GM10847 (cell line): Measurements from ENCODE around the gene VDR.

Experiments used
- POLR2A ChIP-seq: IDR thresholded peaks from 2 replicates; pipeline ENCODE4 v1.6.1; 2011; ENCODE audit not compliant: insufficient read length; ENCODE audit errors: extremely low read depth

The VDR gene

DNA sequence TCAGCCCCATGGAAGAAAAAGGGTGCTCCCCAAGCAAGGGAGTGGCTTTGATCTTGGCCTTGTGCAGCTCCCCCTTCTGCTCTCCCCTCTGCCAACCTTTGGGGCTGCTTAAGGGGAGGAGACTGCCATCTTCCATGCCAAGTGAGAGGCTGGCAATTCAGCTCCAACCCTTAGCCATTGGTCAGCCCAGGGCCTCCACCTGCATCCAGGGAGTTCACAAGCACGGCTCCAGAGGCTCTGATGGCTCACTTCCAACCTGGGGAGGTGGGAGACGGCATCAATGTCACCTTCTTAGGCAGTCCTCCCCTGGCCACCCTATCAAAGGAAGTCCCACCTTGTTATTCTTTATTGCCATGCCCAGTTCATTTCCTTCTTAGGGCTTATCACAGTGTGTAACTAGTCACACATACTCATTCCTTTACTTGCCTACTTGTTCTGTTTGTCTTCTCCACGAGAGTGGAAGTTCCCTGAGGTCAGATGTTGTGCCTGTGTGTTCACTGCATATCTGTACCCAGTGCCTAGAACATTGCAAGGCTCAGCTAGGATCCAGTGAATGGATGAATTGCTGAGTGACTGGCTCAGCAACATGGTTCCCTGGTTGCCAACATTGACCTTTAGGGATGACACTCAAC is 90.1 kb downstream of the VDR start:
- TF ChIP-seq POLR2A = no peak

DNA sequence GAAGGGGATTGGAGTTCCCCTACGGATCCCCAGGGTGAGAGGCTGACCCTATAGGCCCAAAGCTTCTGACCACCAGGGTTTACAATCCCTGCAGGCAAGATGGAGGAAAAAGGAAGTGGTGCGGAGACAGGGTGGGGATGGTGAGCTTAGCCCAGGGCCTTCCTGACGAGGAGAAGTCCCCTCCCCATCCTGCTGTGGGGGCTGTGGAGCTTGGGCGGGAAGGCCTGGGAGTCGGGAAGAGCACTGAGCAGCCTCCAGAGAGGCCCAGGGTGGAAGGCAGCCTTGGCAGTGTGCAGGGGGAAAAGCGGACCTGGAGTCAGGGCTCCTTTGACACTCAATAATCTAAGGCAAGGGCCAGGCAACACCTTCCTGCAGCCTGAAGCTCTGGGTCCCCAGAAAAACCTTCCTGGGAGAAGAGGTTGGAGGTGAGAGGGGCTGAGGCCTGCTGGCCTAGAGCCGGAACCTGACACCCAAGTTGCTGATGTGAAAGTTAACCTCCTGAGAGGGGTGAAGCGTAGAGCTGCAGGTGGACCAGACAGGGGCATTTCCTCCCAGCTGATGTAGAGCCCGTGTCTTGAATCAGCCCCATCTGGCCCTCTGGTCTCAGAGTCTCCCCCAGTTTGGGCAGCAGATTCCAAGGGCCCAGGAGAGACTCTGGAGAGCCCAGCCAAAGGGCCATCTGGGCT is 91.1 kb downstream of the VDR start:
- TF ChIP-seq POLR2A = no peak

DNA sequence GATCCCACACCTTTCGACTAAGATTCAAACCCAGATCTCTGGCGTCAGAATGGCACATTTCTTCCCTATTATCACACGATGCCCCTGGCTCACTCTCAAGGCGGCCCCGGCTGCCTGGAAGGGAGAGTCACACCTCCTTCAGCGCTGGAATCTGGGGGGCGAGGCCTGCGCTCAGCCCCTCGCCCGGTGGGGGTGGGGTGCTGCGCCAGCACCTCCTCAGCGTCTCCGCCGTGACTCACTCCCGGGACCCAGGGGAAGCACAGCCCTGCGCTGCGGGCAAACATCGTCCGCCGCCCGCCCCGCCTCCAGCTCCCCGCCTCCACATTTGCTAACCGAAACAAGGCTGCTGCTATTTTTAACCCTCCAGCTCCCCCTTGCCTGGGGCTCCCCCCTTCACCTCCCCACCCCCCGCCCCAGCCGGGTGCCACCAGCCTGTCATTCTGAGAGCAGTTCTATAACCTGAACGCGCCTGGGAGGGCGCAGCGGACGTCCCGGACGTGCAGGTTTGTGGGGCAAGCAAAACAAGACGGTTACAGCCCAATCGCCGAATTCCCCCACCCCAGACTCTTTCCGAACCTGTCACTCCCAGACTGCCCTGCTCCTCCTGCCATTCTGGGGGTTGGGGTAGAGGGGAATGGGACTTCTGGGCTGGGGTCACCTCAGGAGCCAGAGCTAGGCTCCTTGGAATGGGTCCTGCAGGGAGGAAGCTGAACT is 91.8 kb downstream of the VDR start:
- no peak for TF ChIP-seq POLR2A

DNA sequence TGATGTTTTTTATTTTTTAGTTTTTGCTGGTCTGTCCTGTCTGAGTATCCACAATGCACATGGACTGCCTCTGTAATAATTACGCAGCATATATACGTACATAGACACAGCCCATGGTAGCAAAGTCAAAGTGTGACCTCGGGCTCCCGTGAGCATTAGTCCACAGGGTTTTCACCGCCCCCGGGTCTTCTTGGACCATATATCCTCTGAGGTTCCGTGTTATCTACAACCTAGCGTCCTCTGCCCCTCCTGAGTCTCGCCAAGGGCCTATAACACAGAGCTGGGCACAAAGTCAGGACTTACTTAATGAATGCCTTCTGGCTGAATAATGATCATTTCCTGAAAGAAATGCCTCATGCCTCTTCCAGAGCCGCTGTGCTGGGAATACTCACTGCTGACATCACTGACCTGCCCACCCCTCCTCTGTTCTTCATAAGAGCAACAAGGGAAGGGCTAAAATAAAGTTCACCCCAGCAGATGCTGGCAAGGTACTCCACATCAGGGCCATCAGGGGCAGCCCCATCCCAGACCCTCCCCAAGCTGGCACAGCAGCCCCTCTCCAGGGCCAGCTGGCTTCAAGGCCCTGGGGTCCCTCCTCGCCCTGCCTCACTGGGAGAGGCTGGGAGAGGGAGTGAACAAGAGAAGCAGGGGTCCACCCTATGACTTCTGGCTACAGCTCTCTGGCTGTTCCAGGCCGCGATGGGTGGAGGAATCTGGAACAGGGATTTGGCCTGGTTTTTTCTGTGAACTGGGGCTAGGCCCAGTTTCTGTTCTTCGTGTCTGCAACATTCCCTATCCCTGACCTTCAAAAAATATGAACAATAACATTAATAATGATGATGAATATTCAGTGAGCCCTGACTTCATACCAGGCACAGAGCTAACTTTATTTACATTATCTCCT is 93.0 kb downstream of the VDR start:
- TF ChIP-seq POLR2A = no peak

DNA sequence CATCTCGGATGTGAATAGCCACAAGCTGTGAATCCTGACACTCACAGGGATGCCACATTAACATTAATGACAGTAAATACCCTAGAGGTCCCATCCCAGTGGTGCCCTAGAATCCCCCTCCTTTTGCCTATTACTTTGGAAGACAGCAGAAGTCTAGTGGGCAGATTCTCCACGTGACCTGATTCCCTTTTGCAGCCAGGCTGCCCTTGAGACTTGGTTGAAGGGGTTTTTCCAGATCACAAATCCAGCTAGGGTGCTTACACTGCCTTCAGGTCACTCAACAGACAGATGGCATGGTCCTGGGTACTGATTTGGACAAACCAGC is 93.8 kb downstream of the VDR start:
- TF ChIP-seq POLR2A = no peak

DNA sequence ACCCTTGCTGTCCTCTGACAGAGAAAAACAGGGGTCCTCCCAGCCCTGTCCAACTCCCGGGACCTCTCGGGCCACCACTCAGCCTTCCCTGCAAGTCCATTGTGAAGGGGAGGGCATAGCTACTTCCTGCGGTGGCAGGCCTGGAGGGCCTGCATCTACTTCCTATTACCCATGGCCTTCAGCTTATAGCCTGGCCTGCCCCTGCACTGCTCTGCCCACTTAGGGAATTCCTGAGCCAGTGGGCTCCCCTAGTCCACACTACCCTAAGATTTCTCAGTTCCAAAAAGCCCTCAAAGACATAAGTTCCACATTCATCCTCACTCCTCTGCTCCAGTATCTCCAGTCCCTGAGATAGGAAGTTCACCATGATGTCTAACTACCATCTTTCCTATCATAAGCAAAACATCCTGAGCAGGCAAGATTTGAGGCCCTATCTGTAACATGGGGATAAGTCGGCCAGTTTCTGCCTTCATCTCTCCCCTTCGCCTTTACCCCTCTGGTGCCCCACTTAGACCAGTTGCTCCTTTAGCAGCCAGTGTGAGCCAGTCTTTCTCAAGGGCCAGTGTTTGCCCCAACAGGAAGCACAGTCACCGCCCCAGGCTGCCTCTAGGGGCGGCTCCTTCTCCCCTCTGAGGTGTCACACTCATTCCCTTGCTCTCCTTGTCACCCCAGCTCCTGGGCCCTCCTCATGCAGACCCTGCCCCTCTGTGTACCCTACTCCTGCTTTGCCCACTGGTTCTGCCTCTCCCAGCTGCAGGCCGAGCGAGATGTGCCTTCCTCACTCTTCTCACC is 96.0 kb downstream of the VDR start:
- TF ChIP-seq POLR2A = no peak

DNA sequence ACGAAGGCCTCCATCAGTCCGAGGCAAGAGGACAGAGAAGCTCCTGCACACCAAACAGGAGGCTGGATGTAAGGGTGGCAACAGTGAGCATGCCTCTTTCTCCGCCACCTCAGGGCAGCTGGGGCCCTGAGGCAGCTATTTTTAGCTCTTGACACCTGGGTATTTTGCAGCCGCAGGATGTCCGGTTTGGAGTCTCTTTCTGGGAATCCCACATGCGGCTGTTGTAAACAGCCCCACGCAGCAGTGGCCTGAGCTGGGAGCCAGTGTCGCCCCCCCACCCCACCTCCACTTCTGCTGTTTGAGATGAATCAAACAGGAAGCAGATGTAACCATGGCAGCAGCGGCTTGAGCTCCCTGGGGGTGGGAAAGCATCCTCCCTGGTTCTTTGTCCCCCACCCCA is 96.7 kb downstream of the VDR start:
- no peak for TF ChIP-seq POLR2A

DNA sequence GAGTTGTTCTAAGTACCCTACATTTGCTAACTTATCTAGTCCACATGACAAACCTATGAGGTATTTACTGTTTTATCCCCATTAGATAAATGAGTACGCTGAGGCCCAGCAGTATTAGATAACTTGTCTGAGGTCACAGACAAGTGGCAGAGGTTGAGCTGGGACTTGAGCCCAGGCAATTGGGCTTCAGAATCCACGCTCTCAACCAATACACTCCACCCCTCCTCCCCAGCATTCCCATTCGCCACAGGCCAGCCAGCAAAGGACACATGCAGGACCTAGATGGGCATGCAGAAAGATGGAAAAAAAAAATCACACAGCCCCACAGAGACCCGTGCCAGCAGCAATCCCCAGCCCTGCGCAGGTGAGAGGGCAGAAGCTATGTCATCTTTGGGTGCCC is 97.5 kb downstream of the VDR start:
- no peak for TF ChIP-seq POLR2A

DNA sequence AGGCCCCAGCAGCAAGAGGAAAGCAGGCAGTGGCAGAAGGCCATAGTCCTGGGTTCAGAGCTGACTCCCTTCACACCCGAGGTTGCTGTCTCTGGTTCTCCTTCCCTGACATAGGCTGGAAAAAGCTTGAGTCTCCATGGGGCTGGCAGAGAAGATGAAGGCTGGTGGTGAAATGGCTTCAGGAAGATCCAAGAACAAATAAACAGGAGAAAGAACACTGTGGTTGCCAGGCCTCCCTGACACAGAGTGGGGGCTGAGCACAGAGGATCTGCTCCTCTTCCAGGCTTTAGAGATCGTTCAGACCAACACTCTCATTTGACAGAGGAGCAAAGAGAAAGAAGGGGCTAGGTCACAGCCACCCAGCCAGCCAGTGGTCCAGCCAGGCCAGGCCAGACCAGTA is 99.4 kb downstream of the VDR start:
- no peak for TF ChIP-seq POLR2A

DNA sequence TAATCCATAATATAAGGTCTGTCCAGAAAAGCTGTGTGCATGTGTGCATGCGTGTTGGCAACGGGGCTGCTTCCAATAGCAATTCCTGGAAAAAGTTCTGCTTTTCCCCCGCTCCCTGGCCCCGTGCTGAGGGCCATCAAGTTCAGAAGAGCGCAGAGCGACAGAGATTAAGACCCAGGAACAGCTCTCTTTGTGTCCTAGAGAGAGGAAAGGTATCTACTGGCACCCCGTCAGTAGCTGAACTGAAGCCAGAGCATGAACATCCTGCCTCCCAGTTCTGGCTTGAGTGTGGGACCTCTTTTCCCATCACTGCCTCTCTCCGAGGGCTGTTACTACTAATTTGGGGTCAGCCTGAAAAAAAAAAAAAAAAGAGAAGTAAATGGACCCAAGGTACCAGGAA is 100.6 kb downstream of the VDR start:
- no peak for TF ChIP-seq POLR2A

DNA sequence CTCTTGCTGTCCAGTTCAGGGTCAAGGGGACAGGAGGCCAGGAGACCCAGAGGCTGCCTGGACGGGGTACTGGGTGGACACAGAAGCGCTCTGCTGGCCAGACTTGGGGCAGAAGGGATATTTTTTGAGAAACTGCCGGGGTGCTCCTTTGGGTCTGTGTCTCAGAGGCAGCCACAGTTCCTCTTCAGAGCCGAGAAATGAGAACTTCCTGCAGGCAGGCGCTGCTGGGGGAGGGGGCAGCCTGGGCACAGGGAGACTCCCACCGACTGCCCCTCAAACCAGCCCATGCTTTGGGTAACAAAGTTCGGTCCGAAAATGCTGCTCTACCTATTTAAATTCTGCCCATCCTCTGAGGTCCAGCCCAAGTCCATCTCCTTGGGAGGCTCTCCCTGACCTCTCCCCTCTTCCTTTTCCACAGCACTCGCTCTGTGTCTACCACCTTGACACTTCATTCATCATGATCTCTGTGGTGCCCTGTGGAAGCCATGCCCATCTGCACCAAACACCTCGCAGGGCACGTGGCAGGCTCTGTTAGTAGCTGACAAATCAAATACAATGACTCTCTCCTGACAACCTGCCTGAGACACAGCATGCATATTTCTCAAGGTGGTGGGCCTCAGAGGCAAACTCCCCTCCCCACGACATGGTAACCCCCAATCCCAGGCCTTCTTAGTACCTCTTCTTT is 101.5 kb downstream of the VDR start:
- no peak for TF ChIP-seq POLR2A

DNA sequence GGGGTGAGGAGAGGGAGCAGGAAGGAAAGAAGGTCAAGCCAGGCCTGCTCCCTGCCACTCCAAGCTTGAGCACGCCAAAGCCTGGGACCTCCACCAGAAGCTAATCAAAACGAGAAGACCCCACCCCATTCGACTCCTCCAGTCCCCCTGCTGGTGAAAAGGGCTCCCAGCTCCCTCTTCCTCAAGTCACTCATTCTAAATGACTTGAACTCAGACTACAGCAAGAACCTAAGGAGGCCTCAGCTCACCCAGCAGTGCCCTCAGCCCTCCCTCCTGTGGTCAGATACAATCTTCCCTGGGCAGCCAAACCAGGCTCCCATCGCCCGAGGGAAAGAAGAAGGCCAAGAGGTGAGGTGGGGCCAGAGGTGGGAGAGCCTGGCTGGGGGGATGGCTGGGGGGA is 102.5 kb downstream of the VDR start:
- no peak for TF ChIP-seq POLR2A

DNA sequence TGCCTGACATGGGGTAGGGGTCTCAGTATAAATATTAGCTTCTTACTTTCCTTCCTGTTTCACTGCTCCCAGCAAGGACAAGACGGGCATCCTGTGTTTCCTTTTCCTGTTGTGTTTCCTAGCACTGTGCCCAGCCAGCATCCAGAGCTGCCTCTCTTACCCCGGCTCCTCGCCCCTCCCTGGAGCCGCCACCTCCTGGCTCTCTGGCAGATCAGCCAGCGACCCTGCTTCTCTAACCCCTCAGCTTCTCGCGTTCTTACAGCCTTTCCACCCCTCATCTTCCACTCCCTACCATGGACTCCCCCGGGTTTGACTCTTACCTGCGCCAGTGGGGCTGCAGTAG is 102.9 kb downstream of the VDR start:
- TF ChIP-seq POLR2A = no peak

DNA sequence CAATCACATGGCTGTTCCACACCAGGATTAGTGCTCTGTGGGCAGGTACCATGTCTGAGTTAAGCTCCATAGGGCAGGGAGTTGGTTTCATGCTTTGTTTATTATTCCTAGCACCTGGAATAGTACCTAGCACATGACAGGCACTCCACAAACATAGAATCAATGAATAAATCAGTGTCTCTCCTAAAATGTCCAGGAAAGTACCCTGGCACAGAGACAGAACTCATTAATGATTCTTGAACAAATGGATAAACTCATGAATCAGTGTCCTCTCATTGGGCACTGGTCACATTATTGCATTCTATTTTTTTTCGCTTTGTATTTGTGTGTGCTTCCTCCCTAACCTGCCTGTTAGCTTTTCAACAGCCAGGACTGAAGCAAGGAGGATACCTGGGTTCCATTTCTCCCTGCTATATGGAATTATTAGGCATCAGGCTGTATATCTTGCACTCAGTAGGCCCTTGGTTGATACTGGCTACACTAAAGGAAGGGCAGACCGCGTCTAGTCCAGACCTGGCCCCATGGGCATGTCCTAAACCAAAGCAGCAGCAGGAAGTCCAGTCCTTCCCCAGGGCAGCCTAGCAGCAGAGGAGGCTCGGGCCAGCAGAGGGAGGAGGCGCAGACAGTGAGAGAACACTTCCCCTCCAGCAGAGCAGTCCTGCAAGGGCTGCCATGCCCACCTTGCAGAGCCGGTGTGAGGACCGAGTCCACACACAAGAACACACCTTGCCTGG is 103.5 kb downstream of the VDR start:
- TF ChIP-seq POLR2A = no peak

DNA sequence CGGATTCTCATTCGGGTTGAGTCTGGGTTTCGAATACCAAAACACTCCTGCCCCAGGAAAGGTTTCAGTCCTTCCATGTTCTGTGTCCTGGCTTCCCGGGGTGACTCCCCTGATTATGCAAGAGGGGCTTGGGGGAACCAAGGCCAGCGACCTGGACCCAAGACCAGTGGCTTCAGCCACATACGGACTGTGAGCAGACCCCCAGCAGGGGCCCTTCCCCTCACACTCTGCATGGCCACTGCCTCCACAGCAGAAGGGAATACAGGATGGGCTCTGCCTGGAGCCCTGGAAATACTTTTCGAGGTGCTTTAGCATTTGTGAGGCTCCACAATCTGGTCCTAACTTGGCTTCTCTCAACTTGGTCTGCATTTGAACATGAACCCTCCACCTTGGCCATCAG is 104.2 kb downstream of the VDR start:
- no peak for TF ChIP-seq POLR2A
